ENCODE data around the gene PFN4. TPM values are rescaled to one million over a fixed set of nuclear protein-coding genes. Genes with fewer than 3 reads are reported as not detected.
"Not testable (repeated sequence)": the region's sequence is repeated elsewhere in the genome, so short reads cannot be mapped to it uniquely, and the experiment has no call there.

Gene PFN4
- polyA plus RNA-seq, 1 of the 3 experiments (the other 2 are of a cell fraction) = 0.61 TPM

GRCh38 chr2:24101992-24102391 lies 21.1 kb downstream of the PFN4 start:
- Histone ChIP-seq H3K36me3 (replicated peaks in 1 of 2; ENCODE audit: control insufficient read depth in 1 of 2, insufficient read depth in 2 of 2, low read length in 1 of 2) (peaks cover 0 to 3% of the 10 kb centered on the region in 2 experiments), H3K4me2 (no peak overlapping the region), H4K20me1 (ENCODE audit: insufficient read depth) (no peaks in the 10 kb centered on the region), H3K4me1 (ENCODE audit: control insufficient read depth in 1 of 2, insufficient read depth in 2 of 2, low read depth in 1 of 2, low read length in 1 of 2) (peaks cover 0 to 11% of the 10 kb centered on the region in 2 experiments; a peak in 2 of 4 replicates), H3K27ac (ENCODE audit: low read depth in 2 of 2, low read length in 1 of 2) (no peak overlapping the region), H3F3A (replicated peaks; ENCODE audit: insufficient read depth) (no peaks in the 10 kb centered on the region), H3K4me3 (ENCODE audit: low read depth in 2 of 2, low read length in 1 of 2) (no peak overlapping the region), H3K9ac (no peak overlapping the region), H3K9me2 (no peaks in the 10 kb centered on the region), H3K79me2 (ENCODE audit: insufficient read depth) (no peaks in the 10 kb centered on the region), H3K27me3 (ENCODE audit: insufficient read depth) (no peaks in the 10 kb centered on the region), H2AFZ (ENCODE audit: low read depth) (no peak overlapping the region), H3K9me3 (peaks cover 7% of the 10 kb centered on the region; the same call in 1 of the 2 replicates)
- WGBS (ENCODE audit: low lambda C conversion rate) = 42% methylated on average over 2 of the region's 2 CpGs
- ChIA-PET CTCF (interaction anchor here (1.1 to 5.5 kb wide), 2 partner anchors 18 to 79 kb away, joined by 3 to 38 read pairs; partner anchors contain the start of gene TP53I3), POLR2A (interaction anchor here (0.8 kb wide), 1 partner anchor 18 kb away, joined by 3 read pairs; the partner anchor contains the start of gene TP53I3)
- DNase-seq = no peak
- TF ChIP-seq SMC3 (IDR thresholded peaks at IDR 0.05; ENCODE audit: low read depth, low read length) = no peak
- 0 out of 2 replicates have a peak, but pooled peaks have one; percentile 9 for TF ChIP-seq PBX3 (IDR thresholded peaks at IDR 0.05)

- H3K27ac ChIP-seq (ENCODE audit: low read depth in 2 of 2, low read length in 1 of 2); H3K79me2 ChIP-seq (ENCODE audit: insufficient read depth); H3K4me2 ChIP-seq; H3F3A ChIP-seq (replicated peaks; ENCODE audit: insufficient read depth); H4K20me1 ChIP-seq (ENCODE audit: insufficient read depth); H3K4me3 ChIP-seq (ENCODE audit: low read depth in 2 of 2, low read length in 1 of 2); H2AFZ ChIP-seq (ENCODE audit: low read depth); H3K27me3 ChIP-seq (ENCODE audit: insufficient read depth); H3K9me3 ChIP-seq; H3K9me2 ChIP-seq; POLR2A ChIA-PET; H3K36me3 ChIP-seq (replicated peaks in 1 of 2; ENCODE audit: control insufficient read depth in 1 of 2, insufficient read depth in 2 of 2, low read length in 1 of 2); H3K9ac ChIP-seq; DNase-seq: not testable (repeated sequence)
- CTCF ChIA-PET = interaction anchor here (1.1 kb wide), 1 partner anchor 276 kb away, joined by 3 read pairs; no protein-coding TSS in a partner anchor
- H3K4me1 ChIP-seq (ENCODE audit: control insufficient read depth in 1 of 2, insufficient read depth in 2 of 2, low read depth in 1 of 2, low read length in 1 of 2) = peaks cover 0 to 11% of the 10 kb centered on the region in 2 experiments; a peak in 2 of 4 replicates
- 91% methylated on average over 2 of the region's 2 CpGs for WGBS (ENCODE audit: low lambda C conversion rate)
Observed at GRCh38 chr2:24100732-24101131, 22.4 kb downstream of the PFN4 start.

- POLR2A ChIA-PET = not testable (repeated sequence)
Observed at GRCh38 chr2:24095171-24095677, 27.9 kb downstream of the PFN4 start.

GRCh38 chr2:24093270-24093669 lies 29.9 kb downstream of the PFN4 start:
- DNase-seq; H3K9me2 ChIP-seq; H3K36me3 ChIP-seq (replicated peaks in 1 of 2; ENCODE audit: control insufficient read depth in 1 of 2, insufficient read depth in 2 of 2, low read length in 1 of 2); H3K9ac ChIP-seq; H3K4me1 ChIP-seq (ENCODE audit: control insufficient read depth in 1 of 2, insufficient read depth in 2 of 2, low read depth in 1 of 2, low read length in 1 of 2); H4K20me1 ChIP-seq (ENCODE audit: insufficient read depth); H2AFZ ChIP-seq (ENCODE audit: low read depth); H3K27ac ChIP-seq (ENCODE audit: low read depth in 2 of 2, low read length in 1 of 2); H3K4me2 ChIP-seq; POLR2A ChIA-PET; H3K79me2 ChIP-seq (ENCODE audit: insufficient read depth); H3F3A ChIP-seq (replicated peaks; ENCODE audit: insufficient read depth); H3K9me3 ChIP-seq; H3K4me3 ChIP-seq (ENCODE audit: low read depth in 2 of 2, low read length in 1 of 2); H3K27me3 ChIP-seq (ENCODE audit: insufficient read depth): not testable (repeated sequence)
- WGBS (ENCODE audit: low lambda C conversion rate) = 94% methylated on average over 5 of the region's 5 CpGs
- CTCF ChIA-PET = interaction anchor here (1.5 to 1.6 kb wide), 2 partner anchors 9 to 166 kb away, joined by 3 to 6 read pairs; partner anchors contain the start of genes ATAD2B and TP53I3

More at GRCh38 chr2:24095171-24095677, 27.9 kb downstream of the PFN4 start:
- 82% methylated on average over 17 of the region's 17 CpGs for WGBS (ENCODE audit: low lambda C conversion rate)
- DNase-seq; H3K9me3 ChIP-seq; H3K9ac ChIP-seq; H3K79me2 ChIP-seq (ENCODE audit: insufficient read depth); H4K20me1 ChIP-seq (ENCODE audit: insufficient read depth); H2AFZ ChIP-seq (ENCODE audit: low read depth); H3F3A ChIP-seq (replicated peaks; ENCODE audit: insufficient read depth); H3K27me3 ChIP-seq (ENCODE audit: insufficient read depth); H3K27ac ChIP-seq (ENCODE audit: low read depth in 2 of 2, low read length in 1 of 2); H3K36me3 ChIP-seq (replicated peaks in 1 of 2; ENCODE audit: control insufficient read depth in 1 of 2, insufficient read depth in 2 of 2, low read length in 1 of 2); H3K4me1 ChIP-seq (ENCODE audit: control insufficient read depth in 1 of 2, insufficient read depth in 2 of 2, low read depth in 1 of 2, low read length in 1 of 2); H3K4me2 ChIP-seq; H3K9me2 ChIP-seq; H3K4me3 ChIP-seq (ENCODE audit: low read depth in 2 of 2, low read length in 1 of 2): not testable (repeated sequence)
- CTCF ChIA-PET = interaction anchor here (0.6 to 1.1 kb wide), 2 partner anchors 27 to 547 kb away, joined by 3 to 4 read pairs; no protein-coding TSS in a partner anchor

Data from SK-N-SH (cell line).